Fibroblast of lung (primary cell): ENCODE results near the gene NTRK2.

Experiments
- EZH2 ChIP-seq: IDR thresholded peaks from 2 replicates; pipeline ENCODE4 v1.5.1; 2012; ENCODE audit warnings: low read length, control low read depth, mild to moderate bottlenecking; ENCODE audit errors: missing control alignments
- TF ChIP-seq, protein P1 (sequence below), 2 donors: IDR thresholded peaks in 1 of 2; conservative IDR thresholded peaks in 1 of 2; 1 replicate in 1 of 2; 2 replicates in 1 of 2; pipeline ENCODE4 v1.5.1; 2011 to 2012; ENCODE audit warnings: low read length in 2 of 2, control low read depth in 1 of 2, inconsistent platforms in 1 of 2, low read depth in 1 of 2, mild to moderate bottlenecking in 1 of 2

DNA sequence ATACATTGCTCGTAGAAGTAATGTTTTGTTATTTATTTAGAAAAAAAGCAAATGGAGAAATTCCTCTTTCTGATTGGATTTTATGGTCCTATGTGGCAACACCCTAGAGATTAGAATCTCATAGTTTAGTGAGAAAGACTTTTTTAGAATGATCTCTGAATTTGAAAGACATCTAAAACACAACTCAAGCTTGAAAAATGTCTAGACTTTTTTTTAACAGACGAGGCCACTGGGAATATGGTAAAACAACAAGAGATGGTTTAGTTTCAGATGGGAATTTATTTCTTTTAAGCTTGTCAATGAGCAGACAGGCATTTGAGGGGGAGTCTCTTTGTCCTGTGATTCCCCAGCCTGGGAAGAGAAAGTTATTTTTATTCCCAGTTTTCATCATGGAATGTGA lies 122.1 kb downstream of the NTRK2 start:
- TF ChIP-seq, protein P1, sequence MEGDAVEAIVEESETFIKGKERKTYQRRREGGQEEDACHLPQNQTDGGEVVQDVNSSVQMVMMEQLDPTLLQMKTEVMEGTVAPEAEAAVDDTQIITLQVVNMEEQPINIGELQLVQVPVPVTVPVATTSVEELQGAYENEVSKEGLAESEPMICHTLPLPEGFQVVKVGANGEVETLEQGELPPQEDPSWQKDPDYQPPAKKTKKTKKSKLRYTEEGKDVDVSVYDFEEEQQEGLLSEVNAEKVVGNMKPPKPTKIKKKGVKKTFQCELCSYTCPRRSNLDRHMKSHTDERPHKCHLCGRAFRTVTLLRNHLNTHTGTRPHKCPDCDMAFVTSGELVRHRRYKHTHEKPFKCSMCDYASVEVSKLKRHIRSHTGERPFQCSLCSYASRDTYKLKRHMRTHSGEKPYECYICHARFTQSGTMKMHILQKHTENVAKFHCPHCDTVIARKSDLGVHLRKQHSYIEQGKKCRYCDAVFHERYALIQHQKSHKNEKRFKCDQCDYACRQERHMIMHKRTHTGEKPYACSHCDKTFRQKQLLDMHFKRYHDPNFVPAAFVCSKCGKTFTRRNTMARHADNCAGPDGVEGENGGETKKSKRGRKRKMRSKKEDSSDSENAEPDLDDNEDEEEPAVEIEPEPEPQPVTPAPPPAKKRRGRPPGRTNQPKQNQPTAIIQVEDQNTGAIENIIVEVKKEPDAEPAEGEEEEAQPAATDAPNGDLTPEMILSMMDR (conservative IDR thresholded peaks at IDR 0.05 in 1 of 2, IDR thresholded peaks at IDR 0.05 in 1 of 2; ENCODE audit: low read depth in 1 of 2, low read length in 2 of 2) = no peak
- no peak for TF ChIP-seq EZH2
